OCI-LY7 (cell line): ENCODE data around the gene CADM4.

Experiments
- EZH2phosphoT487 ChIP-seq: fragments of 200-600 bp; sonication (generic); IDR thresholded peaks from 2 replicates; pipeline ENCODE4 v1.6.1; 2018; ENCODE audit warnings: low read depth, borderline replicate concordance, mild to moderate bottlenecking, mixed run types, antibody characterized with exemption, low read length, moderate library complexity, mixed read lengths
- TF ChIP-seq, protein P1 (sequence below): fragments of 200-600 bp; sonication (generic); conservative IDR thresholded peaks from 2 replicates; pipeline ENCODE4 v1.5.1; 2014; ENCODE audit warnings: mild to moderate bottlenecking, antibody characterized with exemption, low read length, moderate library complexity, mixed read lengths

DNA sequence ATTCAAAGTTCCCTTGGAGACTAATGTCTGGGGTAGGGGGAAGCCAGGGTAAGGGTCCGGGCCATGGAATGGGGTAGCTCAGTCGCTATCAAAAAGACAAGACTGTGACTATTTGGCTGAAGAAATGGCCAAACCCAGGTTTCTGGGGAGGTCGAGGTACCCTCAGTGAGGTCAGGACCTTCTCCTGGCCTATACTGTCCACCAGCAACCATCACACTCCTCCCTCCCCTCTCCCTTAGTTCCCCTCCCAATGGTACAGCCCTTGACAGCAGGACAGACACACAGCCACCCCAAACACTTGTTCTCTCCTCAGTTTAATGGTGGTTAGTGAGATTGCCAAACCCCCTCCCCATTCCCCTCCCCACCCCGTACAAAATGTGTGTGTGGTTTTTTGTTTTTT, 17.6 kb downstream of the CADM4 start:
- TF ChIP-seq, protein P1, sequence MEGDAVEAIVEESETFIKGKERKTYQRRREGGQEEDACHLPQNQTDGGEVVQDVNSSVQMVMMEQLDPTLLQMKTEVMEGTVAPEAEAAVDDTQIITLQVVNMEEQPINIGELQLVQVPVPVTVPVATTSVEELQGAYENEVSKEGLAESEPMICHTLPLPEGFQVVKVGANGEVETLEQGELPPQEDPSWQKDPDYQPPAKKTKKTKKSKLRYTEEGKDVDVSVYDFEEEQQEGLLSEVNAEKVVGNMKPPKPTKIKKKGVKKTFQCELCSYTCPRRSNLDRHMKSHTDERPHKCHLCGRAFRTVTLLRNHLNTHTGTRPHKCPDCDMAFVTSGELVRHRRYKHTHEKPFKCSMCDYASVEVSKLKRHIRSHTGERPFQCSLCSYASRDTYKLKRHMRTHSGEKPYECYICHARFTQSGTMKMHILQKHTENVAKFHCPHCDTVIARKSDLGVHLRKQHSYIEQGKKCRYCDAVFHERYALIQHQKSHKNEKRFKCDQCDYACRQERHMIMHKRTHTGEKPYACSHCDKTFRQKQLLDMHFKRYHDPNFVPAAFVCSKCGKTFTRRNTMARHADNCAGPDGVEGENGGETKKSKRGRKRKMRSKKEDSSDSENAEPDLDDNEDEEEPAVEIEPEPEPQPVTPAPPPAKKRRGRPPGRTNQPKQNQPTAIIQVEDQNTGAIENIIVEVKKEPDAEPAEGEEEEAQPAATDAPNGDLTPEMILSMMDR = no peak
- TF ChIP-seq EZH2phosphoT487 = no peak
